Inflammatory macrophage treated with lipopolysaccharide for 1 hour (primary cell): ENCODE data around the gene TRAF3IP3.

Source experiments
- DNase-seq, 2 donors: peaks; one replicate each; pipeline ENCODE4 v3.0.0-alpha.2; 2020 to 2022

TRAF3IP3 gene

DNA sequence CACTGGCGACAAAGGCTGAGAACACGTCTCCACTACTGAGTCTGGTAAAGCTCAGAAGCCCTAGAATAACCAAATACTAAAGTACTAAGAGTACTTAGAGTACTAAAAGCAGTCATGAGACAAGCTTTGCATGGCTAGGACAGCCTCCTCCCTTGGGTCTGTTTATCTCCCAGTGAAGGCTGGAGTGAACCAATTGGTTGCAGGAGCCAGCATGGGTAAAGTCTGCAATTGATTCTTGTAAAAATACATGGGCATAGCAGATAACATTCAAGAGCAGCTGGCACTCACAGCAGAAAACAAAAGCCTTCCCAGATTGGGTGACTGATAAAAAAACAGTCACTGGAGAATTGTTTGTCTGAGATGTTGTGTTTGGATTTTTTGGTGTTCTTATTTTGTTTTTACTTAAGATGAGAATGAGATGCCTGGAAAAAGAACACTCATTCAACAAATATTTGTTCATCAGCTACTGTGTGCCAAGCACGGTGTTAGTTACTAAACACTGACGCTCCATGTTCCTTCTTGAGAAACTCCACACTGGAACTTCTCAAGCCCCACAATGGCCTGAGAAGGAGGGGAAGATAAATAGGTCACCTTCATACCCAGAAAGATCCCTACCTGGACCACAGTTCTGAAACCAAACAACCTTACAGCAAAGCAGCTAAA lies 46.4 kb downstream of the TRAF3IP3 start:
- DNase-seq: no peak

DNA sequence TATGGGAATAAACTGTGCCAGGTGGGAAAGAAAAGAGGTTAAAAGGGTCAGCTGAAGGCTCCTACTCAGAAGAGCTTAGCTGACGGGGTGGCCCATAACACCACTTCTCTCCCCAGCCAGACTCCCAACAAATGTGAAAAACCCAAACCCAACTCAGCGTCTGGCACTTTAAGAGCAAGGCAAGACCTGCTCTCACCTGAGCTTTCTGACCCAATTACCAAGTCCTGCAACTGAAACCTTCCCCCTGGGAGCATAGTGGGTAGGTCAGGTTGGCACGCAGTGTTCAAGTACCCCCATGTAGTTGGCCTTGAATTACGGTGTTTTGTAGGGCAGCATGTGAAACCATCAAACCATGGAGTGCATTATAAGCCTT lies 46.9 kb downstream of the TRAF3IP3 start:
- no peak for DNase-seq

DNA sequence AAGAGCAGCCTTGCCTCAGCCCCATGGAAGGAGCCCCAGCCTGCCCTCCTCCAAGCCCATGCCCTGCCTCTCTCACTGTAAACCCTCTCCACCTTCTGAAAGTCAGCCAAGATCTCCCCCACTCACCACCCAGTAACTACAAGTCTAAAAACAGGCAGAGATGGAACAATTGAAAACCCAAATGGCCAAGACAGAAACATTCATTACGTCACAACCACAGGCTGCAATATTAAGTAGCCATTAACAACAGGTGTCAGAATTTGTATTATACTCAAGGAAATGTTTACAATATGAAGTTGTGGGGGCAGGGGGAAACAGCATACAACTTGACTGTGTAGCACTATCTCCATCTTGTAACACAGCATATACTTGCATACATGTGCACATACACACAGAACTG lies 47.7 kb downstream of the TRAF3IP3 start:
- no peak for DNase-seq

DNA sequence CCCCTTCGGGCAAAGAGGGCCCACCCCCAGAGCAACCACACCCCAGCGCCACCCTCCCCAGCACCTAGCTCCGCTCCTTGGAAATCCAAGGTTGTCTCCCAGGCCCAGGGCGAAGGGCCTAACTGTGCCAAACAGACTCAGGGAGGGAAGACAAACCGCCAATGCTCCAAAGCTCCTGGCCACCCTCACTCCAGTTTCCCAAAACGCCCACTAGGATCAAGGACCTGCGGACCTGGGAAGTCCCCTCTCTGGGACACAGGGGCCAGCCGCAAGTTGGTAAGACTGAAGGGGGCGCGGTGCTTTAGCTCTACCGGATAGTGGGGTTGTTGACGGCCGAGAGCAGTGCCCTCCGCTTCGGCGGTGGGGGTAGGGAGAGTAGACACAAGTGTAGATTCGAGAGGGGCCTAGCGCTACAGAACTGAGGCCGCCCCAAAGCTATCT lies 49.5 kb downstream of the TRAF3IP3 start:
- DNase-seq: no peak

DNA sequence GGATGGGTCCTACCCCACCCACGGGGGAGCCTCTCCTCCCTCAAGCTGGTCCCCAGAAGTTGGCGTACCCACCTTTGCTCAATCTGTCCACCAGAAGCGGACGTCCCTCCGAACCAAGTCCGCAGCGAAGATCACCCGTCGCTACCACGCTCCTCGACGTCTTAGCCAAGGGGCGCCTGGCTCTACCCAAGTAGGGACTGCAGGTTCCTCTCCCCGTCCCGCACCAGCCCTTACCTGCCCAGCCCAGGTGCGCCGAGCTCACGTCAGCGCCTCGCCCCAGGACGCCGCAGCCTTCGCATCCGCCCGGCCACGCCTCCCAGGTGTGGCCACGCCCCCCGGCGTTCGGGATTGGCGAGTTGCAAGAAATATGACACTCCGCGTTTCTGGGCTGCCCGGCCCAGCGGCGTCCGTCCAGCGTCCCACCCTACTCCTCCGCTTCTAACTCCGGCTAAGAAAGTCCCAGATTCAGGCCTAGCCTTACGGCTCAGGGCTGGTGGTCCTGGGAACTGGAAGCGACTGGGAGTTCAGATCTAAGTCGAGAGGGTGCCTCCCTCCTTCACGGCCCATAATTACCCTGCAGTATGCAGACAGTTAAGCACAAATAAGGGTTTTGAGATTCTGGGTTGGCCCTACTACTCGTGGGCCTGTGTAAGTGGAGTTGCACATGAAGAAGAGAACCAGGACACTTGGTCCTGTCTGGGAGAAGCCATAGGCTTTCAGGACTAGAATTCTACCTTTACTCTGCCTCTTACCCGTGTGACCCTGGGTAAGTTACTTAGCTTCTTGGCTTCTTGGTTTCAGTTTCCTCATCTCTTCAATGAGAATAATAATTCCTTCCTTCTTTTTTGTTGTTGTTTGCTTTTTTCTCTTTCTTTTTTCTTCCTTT lies 50.3 kb downstream of the TRAF3IP3 start, which contains the start of gene IRF6:
TSS of gene IRF6 (minus strand) at position 268 of the 886 bp plus-strand sequence. CDS start 4,729 bp downstream, outside the sequence.
- DNase-seq: peak; percentile 77 to 82

DNA sequence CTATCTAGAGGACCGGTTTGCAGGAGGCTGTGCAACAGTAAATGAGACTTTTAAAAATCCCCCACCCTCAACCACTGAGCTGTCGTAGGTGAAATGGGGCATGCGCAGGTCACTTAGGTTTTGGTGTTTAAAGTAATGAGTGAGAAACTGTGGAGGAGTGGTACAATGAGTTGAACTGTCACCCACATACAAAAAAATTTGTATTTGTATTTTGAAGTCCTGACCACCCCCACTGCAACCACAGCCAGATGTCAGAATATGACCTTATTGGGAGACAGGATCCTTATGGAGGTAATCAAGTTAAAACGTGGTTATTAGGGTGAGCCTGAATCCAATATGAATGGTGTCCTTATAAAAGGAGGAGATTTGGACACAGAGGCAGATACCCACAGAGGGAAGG lies 51.7 kb downstream of the TRAF3IP3 start:
- DNase-seq: no peak

DNA sequence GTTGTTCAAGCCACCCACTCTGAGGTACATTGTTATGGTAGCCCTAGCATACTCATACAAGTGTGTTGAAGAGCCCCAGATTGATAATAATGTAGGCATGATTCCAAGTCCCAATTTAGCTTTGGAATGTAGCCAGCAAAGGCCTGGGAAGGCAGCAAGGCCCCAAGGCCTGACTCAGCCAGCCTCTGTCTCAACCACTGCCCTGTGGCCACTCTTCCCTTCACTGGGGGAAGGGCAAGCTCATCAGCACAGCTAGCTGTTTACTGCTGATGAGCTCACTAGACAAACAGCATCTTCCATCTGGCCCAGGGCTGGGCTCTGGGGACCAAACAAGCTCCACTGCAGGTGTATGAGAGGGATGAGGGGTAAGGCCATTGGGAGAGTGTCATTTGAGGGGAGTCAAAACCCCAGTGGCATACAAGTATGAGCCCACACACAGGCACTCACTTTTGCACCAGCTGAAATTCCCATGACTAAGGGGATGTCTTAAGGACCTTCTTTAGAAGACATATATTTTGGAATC lies 52.3 kb downstream of the TRAF3IP3 start:
- peak; percentile 57 to 78 for DNase-seq

DNA sequence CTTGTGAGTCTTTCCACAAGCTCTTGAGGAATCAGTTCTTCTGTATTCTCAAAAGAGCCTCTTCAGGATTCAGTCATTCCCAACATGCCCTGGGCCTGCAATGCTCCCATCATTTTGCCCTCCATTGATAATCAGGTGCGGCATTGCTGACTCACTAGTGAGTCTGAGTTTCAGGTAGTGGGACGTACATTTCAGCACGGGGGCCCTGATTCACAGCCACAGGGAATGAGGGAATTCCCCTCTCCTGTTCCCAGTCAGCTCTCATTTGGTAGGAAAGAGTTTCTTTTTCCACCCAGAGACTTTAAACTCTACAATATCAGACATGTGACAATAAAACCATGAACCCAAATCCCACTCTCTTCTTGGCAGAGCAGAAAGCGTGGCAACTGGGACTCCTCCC lies 53.8 kb downstream of the TRAF3IP3 start:
- no peak for DNase-seq

DNA sequence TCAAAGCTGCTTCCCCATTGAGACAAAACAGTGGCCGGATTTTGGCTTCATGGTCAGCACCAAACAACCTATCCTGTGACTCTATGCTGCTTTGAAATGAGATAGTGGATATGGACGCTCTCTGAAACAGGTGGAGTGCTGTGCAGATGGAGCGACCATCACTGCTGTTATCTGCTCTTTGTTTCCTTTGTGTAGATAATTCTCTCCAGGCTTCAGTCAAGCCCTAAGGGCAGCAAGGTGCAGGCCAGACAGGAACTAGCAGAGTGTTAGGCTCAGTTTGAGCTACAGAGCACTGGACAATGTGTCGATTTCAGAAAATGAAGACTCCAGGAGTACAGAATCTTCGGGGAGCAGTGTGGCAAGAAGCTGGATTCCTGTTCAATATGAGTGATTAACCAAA lies 54.9 kb downstream of the TRAF3IP3 start:
- DNase-seq: no peak

DNA sequence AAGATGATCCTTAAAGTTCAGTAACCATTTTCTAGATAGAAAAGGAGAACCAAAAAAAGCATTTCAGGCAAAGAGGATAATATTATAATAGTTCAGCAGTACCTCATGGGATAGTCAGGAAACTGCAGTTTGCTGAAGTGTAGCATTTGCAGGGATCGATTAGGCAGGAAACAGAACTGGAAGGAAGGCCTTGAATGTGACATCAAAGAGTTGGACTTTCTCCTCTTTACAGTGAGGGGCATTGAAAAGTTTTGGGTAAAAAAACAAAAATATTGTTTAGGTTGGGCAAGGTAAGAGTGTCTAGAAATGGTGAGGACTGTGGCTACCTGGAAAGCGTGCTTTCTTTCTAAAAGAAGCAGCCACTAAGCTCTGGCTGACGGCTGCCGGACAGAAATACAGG lies 58.0 kb downstream of the TRAF3IP3 start:
- DNase-seq: no peak

DNA sequence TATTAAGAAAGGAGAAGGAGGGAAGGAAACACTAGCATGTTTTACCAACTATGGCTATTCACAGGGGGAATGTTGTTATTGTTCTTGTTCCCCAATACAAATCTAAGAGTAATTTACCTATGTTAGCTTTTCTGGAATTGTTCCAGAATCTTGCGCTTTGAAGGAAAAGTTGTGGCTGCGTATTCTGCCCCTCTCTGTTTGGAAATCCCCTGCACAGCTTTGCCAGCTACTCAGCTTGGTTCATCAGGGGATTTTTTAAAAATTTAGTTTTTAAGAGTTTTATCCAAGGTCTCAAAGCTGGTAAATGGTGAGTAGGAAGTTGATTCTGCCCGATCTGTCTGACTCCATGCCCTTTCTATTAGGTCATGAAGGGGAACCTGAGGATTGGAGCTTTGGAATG lies 59.6 kb downstream of the TRAF3IP3 start:
- peak in 1 of 2 donors; percentile 31 for DNase-seq

DNA sequence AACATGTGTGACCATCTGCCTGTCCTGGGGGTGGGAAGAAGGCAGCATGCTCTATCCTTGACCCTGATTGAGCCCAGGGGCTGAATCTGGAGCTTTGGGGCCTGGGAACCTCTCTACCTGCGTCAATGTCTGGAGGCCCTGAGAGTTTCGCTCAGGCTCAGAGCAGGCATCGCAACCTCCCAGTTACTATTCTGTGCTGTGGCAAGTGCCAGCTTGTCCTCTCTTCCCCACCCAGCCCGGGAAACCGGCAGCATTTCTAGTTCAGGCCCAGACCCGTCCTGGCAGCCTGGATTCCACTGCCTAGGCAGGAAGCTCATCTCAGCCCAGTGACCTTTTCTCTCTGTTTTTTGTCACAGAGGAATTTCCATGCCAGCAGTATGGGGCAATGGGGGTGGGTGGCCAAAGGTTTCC lies 60.1 kb downstream of the TRAF3IP3 start:
- peak; percentile 44 to 60 for DNase-seq

DNA sequence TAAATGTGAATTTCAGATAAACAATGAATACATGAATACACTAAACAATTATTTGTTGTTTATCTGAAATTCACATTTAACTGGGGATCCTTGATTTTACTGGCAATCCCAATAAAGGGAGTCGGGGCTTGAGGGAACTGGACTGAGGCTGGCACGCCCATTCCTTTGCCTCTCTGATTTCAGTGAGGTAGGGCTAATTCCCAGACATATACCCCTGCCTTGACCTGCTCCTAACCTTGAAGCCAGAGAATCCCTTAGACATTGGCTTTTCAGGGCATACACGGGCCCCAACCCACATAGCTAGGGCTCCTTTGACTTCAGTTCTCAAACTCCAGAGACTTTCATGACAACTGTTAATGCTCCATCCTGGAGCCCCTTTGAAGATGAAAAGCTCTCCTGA lies 61.1 kb downstream of the TRAF3IP3 start:
- no peak for DNase-seq

DNA sequence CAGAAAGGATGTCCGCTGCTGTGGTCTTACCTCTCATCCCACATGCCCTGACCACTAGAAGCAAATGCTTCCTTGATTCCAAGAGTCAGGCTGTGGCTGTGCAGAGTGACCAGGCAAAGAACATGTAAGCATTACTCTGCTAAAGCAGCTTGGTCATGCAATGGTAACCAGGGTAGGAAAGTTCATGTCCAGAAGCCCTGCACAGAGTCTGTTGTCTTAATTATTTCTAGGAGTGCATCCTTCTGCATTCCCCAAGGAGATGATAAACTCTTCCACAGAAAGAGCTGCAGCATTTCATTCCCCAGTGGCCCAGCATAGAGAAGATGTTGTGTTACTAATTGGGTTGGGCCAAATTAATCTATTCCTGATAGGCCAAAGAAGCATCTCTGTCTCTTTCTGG lies 61.8 kb downstream of the TRAF3IP3 start:
- no peak for DNase-seq

DNA sequence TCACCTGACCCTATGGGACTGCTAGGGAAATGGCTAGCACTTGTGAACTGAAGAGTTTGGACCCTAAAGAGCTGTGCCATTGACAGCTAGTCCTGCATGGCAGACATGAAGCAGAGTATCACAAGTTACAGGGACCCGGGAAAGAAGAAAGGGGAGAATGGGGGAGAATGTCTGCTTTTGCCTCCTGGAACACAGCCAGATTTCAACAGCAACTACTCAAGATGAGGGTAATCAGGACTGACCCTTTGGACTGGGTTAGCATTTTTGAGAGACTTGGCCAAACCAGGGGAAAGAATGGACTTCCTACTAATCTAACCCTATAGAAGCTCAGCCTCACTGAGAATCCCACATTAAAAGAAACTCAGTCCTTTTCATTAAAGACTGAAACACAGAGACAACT lies 63.2 kb downstream of the TRAF3IP3 start:
- DNase-seq: no peak

DNA sequence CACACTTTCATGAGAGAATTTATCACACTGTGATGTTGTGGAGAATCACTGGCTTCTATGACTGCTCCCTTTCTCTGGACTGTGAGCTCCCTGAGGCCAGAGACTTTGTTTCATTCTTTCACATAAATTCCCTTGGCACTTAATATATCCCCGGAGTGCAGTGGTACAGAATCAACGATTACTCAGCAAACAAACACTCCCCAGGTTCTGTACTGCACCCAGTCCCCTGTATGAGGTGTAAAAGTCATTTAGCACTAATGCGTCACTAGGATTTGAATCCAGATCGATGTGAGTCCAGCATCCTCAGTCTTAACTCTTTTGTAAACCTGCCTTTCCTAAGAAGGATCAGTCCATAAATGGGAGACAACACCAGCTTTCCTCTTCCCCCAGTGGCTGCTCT lies 65.1 kb downstream of the TRAF3IP3 start:
- no peak for DNase-seq

DNA sequence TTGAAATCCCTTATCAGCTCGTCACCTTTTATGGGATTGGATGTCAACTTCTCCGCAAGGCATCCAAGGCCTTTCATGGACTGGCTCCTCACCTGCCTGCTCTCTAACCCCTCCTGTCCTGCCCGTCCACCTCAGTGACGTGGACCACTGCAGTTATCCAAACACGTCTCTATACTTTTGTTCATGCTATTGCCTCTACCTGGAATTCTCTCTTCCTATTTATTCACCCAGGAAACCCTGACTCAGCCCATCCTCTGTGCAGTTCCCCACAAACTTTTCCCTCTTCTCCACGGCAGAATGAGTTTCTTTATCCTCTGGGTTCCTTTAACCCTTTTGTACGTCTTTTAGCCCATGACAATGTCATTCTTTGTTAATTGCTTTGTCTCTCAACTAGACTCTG lies 66.9 kb downstream of the TRAF3IP3 start:
- DNase-seq: no peak

DNA sequence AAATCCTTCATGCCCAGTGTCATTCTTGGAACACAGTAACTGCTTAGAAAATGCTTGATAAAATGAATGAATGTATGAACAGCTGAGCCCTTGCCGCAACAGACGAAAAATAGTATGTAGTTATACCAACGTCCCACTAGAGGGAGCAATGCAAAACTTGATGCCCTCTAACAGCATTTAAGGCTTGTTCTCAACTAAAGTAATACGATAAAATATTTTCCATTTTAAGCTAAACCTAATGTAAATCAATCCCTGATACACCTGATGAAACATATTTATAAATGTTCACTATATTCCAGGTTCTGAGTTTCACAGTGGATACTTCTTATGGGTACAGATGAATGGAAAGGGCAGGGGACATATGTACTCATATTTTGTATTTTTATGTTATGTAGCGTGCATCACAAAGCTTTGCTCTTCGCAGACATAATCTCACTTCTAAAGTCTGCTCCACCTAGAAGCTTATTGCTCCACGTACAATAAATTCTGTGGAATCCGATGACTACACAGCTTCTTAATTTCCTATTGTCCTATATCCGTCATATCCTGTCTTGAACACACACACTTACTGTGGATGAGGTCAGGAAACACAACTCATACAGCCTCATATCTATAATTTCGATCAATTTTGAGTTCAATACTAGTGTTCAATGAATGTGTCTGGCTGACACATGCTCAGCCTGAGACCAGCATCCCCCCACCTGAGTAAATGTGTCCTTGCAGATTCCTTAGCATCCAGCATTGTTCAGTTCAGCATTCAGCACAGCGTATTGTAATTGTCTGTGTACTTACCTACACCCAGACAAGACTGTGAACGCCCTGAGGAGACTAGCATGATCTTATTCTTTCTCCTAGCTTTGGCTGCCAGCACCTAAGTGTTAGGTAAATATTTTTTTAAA lies 67.5 kb downstream of the TRAF3IP3 start:
- peak; percentile 35 to 72 for DNase-seq

DNA sequence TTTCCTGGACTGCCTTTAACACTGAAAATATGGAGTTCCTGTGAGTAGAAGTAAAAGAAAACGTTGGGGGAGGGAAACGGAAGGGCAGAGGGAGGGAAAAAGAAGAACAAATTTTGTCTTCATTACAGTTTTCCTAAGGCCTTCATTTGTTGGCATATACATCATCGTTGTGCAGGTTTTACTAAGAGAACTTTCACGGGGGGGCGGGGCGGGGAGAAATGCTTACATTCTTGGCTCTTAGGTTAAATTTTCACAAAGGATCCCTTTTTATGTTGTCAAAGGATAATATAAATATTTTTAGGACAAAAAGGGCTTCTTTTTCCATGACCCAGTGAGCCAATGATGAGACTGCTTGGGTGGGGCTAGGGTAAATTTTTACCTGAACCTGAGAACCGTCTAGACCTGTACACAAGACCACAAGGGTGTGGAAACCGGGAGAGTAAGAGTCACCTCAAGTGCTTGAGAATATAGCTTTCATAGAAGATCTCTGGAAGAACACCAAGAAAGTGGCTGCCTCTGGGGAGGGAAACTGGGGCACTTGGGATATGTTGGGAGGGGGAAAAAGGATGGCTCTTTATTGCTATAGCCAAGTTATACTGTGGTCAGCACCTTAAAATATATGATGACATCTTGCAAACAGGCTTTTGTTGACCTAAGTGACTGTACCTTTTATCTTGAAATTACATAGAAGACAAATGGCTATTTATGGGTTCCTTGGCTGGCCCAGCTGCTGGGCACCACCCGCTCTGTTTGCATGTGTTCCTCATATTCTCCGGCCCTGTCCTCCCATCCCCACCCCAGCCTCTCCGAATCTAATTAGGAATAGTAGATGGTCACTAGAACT lies 70.0 kb downstream of the TRAF3IP3 start:
- DNase-seq: no peak

DNA sequence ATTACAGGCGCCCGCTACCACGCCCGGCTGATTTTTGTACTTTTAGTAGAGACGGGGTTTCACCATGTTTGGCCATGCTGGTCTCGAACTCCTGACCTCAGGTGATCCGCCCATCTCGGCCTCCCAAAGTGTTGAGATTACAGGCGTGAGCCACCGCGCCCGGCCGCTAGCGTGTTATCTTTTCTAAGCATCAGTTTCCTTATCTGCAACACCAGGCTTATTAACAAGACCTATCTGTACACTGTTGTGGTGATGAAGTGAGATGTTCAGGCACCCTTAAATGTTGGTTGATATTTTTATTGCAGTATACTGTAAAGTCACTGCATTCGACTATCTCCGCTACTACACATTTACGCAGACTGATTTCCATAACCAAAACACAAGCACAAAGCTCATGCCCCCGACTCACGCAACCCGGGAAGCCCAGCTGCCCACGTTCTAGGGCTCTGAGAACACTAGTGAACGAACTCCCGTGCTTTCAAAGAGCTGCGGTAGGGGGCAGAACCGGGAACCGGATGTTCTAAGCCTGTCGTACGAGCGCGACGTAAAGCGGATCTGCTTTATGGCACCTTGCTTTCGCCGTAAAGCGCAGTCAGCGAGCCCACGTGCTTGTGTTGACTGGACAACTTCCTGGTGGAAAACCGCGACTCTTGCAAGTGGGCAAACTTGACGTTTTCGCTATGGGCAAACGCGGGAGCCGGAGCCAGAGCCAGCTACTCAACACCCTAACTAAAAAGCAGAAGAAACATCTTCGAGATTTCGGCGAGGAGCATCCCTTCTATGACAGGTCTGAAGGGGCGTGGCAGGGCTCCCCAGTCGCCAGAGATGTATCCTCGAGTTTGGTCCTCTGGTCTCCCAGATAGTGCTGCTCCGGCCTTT lies 71.8 kb downstream of the TRAF3IP3 start, which contains the start of gene UTP25:
TSS of gene UTP25 (plus strand) at position 589 of the 879 bp plus-strand sequence. CDS start at position 681, 92 bp downstream.
- DNase-seq: peak; percentile 98 to 100

DNA sequence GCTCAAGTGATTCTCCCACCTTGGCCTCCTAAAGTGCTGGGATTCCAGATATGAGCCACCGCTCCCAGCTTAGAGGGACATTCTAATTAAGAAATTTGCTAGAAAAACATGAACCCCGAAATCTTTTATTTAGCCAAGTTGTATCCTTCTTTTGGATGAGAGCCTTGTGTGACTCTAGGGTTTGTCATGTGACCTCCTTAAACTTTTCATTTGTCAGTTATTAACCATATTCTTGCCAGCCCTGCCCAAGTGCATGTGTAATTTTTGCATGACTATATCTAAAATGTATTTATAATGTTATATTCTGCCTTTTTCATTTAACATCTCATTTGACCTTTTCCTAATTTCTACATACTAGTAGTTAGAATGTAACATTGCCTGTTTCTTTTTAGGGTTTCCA lies 73.9 kb downstream of the TRAF3IP3 start:
- DNase-seq: no peak
